ENCODE results near the gene GMPPA.

GRCh38 chr2:219510512-219511135, 11.9 kb downstream of the GMPPA start:
- TF ChIP-seq CTCF (conservative IDR thresholded peaks at IDR 0.05), result no peak
- TF ChIP-seq ZFX (IDR thresholded peaks at IDR 0.05), result no peak
